ENCODE data around the gene DGLUCY.

DGLUCY gene

DNA sequence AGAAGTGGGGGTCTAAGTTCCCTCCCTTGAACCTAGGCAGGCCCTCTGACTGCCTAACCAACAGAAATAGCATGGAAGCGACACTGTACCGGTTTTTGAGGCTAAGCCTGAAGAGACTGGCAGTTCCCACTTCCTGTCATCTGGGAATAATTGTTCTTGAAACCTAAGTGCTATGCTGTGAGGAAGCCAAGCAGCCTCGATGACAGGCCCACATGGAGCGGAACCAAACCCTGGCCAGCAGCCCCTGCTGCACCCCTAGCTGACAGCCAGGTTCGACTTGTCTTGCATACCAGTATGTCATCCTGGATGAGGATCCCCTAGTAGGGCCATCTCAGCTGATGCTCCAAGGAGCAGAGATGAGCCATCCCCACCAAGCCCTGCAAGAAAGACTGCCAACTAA, 137.0 kb downstream of the DGLUCY start:
- H3K4me3 ChIP-seq (ENCODE audit: low read depth, low read length): no peak overlapping the region
- POLR2A ChIA-PET: no interaction called here
- CTCF ChIA-PET: interaction anchor here (1.2 kb wide), 1 partner anchor 75 kb away, joined by 3 read pairs; no protein-coding TSS in a partner anchor

DNA sequence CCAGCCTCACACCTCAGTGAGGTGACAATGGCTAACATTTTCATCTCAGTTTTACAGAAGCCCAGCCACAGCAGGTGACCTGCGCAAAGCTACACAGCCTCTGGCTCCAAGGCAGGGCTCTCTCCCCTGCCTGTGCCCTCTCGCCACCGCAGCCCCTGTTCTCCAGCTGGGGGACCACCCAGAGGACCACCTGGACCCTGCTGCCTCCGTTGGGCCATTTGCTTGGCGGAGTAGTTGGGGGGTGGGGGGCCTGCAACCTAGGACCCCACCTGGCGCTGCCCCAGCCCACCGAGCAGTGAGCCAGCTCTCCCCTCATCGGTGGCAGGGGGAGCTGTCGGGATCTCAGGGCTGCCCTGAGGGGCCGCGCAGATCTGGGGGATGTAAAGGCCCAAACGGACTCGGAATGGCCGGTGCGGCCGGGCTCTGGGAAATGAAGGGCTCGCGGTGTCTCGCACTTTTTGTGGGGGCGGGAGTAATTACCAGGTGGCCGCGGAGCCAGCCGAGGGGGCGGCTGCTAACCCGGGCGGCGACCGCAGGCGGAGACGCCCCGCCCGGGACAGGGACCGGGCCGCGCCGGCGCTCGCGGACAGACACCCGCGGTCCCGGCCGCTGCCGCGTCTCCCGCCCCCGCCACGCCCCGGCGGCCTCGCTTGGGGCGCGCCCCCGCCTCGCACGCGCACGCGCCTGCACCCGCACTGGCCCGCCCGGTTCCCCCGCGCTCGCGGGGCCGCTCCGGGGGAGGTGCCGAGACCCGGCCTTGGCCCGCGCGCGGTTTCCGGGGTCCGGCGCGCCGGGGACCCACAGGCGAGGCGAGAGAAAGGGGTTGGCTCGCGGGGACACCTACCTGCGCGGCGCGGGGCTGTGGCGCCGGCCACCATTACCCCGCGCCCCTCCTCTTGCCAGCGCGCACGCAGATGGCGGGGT, 139.3 kb downstream of the DGLUCY start:
- 0 out of 2 replicates have a peak, but pooled peaks cover 8% of the 10 kb centered on the region for H3K4me1 ChIP-seq (ENCODE audit: control insufficient read depth, insufficient read depth, low read length)
- ChIA-PET POLR2A (no interaction called here), CTCF (interaction anchor here (0.6 to 1.4 kb wide), 3 partner anchors 8 to 76 kb away, joined by 3 to 4 read pairs (median 3); partner anchors contain the start of gene GPR68)
- no peaks in the 10 kb centered on the region for H3K36me3 ChIP-seq (ENCODE audit: control insufficient read depth in 2 of 2, insufficient read depth in 1 of 2, low read length in 2 of 2)
- H3K27ac ChIP-seq (ENCODE audit: extremely low read depth, low read depth, low read length): peak overlapping the region; percentile 72; the same call in 1 of the 2 replicates
- H3K9me3 ChIP-seq (ENCODE audit: control insufficient read depth, insufficient read depth, low read depth, low read length): no peaks in the 10 kb centered on the region
- H3K4me3 ChIP-seq (ENCODE audit: low read depth, low read length): peak overlapping the region; percentile 44
- TF ChIP-seq ZNF248 (tag by site-specific recombination; IDR thresholded peaks at IDR 0.05) (no peak), ZFP3 (tag by site-specific recombination; IDR thresholded peaks at IDR 0.05; ENCODE audit: low read depth) (no peak), ZFHX2 (tag by site-specific recombination; conservative IDR thresholded peaks at IDR 0.05) (peak; percentile 72), SP7 (tag by site-specific recombination; IDR thresholded peaks at IDR 0.05) (peak; percentile 42; the same call in 1 of the 2 replicates), ZBTB8A (tag by site-specific recombination; IDR thresholded peaks at IDR 0.05) (0 out of 2 replicates have a peak, but pooled peaks have one; percentile 12), ZNF514 (tag by site-specific recombination; IDR thresholded peaks at IDR 0.05) (no peak), EGR2 (tag by site-specific recombination; IDR thresholded peaks at IDR 0.05; ENCODE audit: low read depth) (0 out of 2 replicates have a peak, but pooled peaks have one; percentile 36), ZNF2 (tag by site-specific recombination; IDR thresholded peaks at IDR 0.05) (peak; percentile 82), GLIS1 (tag by site-specific recombination; IDR thresholded peaks at IDR 0.05) (peak; percentile 17; the same call in 1 of the 2 replicates), ZSCAN30 (tag by site-specific recombination; IDR thresholded peaks at IDR 0.05) (peak; percentile 63; the same call in 1 of the 2 replicates), ZNF335 (tag by site-specific recombination; conservative IDR thresholded peaks at IDR 0.05) (peak; percentile 27), GLIS2 (tag by site-specific recombination; IDR thresholded peaks at IDR 0.05) (peak; percentile 83), ZNF596 (tag by site-specific recombination; IDR thresholded peaks at IDR 0.05) (no peak), ZFP41 (tag by site-specific recombination; IDR thresholded peaks at IDR 0.05; ENCODE audit: borderline replicate concordance) (no peak), KLF8 (tag by site-specific recombination; IDR thresholded peaks at IDR 0.05) (0 out of 2 replicates have a peak, but pooled peaks have one; percentile 23), YY2 (tag by site-specific recombination; IDR thresholded peaks at IDR 0.05) (no peak)
- TF ChIP-seq, protein P1, sequence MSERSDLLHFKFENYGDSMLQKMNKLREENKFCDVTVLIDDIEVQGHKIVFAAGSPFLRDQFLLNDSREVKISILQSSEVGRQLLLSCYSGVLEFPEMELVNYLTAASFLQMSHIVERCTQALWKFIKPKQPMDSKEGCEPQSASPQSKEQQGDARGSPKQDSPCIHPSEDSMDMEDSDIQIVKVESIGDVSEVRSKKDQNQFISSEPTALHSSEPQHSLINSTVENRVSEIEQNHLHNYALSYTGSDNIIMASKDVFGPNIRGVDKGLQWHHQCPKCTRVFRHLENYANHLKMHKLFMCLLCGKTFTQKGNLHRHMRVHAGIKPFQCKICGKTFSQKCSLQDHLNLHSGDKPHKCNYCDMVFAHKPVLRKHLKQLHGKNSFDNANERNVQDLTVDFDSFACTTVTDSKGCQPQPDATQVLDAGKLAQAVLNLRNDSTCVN (tag by site-specific recombination; optimal IDR thresholded peaks at IDR 0.05): peak; percentile 53
- TF ChIP-seq, protein P2, sequence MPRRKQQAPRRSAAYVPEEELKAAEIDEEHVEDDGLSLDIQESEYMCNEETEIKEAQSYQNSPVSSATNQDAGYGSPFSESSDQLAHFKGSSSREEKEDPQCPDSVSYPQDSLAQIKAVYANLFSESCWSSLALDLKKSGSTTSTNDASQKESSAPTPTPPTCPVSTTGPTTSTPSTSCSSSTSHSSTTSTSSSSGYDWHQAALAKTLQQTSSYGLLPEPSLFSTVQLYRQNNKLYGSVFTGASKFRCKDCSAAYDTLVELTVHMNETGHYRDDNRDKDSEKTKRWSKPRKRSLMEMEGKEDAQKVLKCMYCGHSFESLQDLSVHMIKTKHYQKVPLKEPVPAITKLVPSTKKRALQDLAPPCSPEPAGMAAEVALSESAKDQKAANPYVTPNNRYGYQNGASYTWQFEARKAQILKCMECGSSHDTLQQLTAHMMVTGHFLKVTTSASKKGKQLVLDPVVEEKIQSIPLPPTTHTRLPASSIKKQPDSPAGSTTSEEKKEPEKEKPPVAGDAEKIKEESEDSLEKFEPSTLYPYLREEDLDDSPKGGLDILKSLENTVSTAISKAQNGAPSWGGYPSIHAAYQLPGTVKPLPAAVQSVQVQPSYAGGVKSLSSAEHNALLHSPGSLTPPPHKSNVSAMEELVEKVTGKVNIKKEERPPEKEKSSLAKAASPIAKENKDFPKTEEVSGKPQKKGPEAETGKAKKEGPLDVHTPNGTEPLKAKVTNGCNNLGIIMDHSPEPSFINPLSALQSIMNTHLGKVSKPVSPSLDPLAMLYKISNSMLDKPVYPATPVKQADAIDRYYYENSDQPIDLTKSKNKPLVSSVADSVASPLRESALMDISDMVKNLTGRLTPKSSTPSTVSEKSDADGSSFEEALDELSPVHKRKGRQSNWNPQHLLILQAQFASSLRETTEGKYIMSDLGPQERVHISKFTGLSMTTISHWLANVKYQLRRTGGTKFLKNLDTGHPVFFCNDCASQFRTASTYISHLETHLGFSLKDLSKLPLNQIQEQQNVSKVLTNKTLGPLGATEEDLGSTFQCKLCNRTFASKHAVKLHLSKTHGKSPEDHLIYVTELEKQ (tag by site-specific recombination; IDR thresholded peaks at IDR 0.05; ENCODE audit: borderline replicate concordance): no peak
- TF ChIP-seq, protein P3, sequence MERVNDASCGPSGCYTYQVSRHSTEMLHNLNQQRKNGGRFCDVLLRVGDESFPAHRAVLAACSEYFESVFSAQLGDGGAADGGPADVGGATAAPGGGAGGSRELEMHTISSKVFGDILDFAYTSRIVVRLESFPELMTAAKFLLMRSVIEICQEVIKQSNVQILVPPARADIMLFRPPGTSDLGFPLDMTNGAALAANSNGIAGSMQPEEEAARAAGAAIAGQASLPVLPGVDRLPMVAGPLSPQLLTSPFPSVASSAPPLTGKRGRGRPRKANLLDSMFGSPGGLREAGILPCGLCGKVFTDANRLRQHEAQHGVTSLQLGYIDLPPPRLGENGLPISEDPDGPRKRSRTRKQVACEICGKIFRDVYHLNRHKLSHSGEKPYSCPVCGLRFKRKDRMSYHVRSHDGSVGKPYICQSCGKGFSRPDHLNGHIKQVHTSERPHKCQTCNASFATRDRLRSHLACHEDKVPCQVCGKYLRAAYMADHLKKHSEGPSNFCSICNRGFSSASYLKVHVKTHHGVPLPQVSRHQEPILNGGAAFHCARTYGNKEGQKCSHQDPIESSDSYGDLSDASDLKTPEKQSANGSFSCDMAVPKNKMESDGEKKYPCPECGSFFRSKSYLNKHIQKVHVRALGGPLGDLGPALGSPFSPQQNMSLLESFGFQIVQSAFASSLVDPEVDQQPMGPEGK (tag by site-specific recombination; IDR thresholded peaks at IDR 0.05): peak; percentile 85
- TF ChIP-seq, protein P4, sequence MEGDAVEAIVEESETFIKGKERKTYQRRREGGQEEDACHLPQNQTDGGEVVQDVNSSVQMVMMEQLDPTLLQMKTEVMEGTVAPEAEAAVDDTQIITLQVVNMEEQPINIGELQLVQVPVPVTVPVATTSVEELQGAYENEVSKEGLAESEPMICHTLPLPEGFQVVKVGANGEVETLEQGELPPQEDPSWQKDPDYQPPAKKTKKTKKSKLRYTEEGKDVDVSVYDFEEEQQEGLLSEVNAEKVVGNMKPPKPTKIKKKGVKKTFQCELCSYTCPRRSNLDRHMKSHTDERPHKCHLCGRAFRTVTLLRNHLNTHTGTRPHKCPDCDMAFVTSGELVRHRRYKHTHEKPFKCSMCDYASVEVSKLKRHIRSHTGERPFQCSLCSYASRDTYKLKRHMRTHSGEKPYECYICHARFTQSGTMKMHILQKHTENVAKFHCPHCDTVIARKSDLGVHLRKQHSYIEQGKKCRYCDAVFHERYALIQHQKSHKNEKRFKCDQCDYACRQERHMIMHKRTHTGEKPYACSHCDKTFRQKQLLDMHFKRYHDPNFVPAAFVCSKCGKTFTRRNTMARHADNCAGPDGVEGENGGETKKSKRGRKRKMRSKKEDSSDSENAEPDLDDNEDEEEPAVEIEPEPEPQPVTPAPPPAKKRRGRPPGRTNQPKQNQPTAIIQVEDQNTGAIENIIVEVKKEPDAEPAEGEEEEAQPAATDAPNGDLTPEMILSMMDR (tag by site-specific recombination; IDR thresholded peaks at IDR 0.05): peak; percentile 49

More for the DNA sequence above, 137.0 kb downstream of the DGLUCY start:
- Histone ChIP-seq H3K27ac (ENCODE audit: extremely low read depth, low read depth, low read length) (no peak overlapping the region), H3K9me3 (ENCODE audit: control insufficient read depth, insufficient read depth, low read depth, low read length) (no peaks in the 10 kb centered on the region), H3K36me3 (ENCODE audit: control insufficient read depth in 2 of 2, insufficient read depth in 1 of 2, low read length in 2 of 2) (no peaks in the 10 kb centered on the region), H3K4me1 (ENCODE audit: control insufficient read depth, insufficient read depth, low read length) (no peaks in the 10 kb centered on the region)
- TF ChIP-seq ZNF670 (tag by site-specific recombination; IDR thresholded peaks at IDR 0.05; ENCODE audit: low read depth) (no peak), ZNF138 (tag by site-specific recombination; IDR thresholded peaks at IDR 0.05; ENCODE audit: borderline replicate concordance) (no peak), ZNF785 (tag by site-specific recombination; IDR thresholded peaks at IDR 0.05) (no peak), MZF1 (tag by site-specific recombination; IDR thresholded peaks at IDR 0.05; ENCODE audit: borderline replicate concordance) (no peak), ZNF433 (tag by site-specific recombination; IDR thresholded peaks at IDR 0.05; ENCODE audit: low read depth) (no peak), ZSCAN23 (tag by site-specific recombination; IDR thresholded peaks at IDR 0.05) (no peak)
